ENCODE data around the gene TRIM71.
"Not testable (repeated sequence)": the region's sequence is repeated elsewhere in the genome, so short reads cannot be mapped to it uniquely, and the experiment has no call there.

The TRIM71 gene

DNA sequence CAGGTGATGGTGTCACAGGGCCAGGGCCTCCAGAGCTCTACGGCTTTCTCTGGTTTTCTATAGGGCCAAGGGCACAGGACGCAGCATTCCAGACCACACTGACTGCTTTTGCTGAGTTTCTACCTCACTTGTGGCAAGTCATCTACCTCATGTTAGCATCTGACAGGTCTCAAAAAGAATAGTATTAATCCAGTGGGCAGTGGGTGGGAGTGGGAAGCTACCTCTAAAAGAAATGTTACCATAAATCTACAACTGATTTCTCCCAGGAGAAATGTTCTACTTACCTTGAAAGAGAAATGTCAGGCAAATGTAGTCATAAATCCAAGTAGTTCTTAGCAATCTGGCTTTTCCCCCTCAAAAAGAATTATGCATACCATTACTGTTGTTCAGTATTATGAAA is 77.9 kb downstream of the TRIM71 start:
- DNase-seq, result no peak

DNA sequence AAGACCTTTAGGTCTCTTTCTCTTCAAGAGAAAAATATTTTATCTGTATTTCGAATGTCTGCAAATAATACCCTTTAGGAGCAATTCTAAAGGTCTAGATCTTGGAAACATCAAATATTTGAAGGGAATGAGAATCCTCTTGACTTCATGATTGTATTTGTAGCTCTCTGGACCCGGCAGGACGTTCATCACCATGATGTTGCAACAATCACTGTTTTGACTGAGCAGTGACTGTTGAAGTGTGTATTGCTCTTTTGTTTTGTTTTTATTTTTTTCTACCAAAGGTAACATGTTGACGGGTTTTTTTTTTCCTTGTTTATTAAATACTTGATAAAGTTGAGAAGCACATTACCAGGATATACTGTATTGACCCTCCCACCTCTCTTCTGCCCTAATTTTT is 78.3 kb downstream of the TRIM71 start:
- DNase-seq, result no peak

DNA sequence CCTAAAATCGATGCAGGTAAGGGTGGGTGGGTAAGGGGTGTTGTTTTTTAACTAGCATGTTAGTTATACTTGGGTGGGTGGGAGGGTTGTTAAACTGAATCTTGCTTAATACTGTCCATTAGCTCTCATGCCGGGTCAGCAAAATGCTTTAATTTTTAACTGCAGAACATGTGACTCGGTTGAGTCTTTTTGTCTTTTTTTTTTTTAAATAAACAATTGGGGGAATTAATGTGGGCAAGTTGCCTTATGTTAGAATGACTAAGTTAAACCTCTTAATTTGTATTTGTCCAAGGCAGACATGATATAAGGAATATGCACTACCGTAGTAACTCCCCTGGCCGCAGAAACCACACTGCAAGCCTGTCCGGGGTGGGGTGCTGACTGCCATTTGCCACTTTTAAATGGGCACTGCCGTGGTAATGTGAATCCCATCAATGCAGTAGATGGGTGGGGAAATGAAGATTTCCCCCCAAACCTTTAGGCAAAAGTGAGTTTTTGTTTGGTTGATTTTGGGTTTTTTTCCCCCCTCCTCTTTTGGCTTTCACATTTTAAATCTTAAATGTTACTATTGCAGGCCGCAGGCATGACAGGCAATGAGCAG is 79.3 kb downstream of the TRIM71 start:
- DNase-seq, result no peak

DNA sequence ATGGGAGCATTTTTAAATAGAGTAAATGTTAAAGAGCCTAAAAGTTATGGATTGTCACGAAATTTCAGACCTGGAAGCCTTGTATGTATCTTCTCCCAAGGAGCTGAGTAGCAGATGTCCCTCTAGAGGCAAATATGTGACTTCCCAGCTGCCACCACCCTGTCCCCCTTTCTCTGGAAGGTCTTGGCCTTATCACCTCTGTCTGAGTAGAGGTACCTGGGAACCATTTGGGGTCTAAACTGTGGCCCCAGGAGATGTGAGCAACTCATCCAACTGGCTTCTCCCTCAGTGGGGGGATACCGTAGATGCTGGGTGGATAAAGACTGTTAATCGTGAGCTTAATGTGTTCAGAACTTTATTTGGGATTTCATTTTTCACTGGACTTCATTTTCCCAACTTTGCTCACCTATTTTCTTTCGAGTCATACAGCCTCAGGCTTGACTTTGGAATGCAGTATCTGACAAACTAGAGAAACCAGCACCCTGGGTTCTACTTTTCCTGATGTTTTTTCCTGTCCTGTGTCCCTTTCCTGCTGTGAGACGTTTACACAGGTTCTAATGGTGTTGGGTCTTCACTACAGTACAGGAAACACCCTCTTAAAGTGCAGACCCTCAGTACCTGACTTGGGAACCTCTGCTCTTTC is 80.3 kb downstream of the TRIM71 start:
- no peak for DNase-seq

DNA sequence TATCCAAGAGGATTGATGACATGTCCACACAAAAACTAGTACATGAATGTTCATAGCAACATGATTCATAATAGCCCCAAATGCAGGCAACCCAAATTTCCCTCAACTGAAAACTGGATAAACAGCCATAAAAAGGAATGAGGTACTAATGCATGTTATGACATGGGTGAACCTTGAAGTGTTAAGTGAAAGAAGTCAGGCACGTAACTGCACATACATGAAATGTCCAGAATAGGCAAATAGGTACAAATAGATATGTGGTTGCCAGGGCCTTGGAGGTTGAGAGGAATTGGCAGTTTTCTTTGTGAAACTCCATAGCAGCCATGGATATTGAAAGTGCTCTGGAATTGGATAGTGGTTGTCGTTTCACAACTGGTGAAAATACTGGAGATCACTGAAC is 81.5 kb downstream of the TRIM71 start:
- DNase-seq, result no peak

DNA sequence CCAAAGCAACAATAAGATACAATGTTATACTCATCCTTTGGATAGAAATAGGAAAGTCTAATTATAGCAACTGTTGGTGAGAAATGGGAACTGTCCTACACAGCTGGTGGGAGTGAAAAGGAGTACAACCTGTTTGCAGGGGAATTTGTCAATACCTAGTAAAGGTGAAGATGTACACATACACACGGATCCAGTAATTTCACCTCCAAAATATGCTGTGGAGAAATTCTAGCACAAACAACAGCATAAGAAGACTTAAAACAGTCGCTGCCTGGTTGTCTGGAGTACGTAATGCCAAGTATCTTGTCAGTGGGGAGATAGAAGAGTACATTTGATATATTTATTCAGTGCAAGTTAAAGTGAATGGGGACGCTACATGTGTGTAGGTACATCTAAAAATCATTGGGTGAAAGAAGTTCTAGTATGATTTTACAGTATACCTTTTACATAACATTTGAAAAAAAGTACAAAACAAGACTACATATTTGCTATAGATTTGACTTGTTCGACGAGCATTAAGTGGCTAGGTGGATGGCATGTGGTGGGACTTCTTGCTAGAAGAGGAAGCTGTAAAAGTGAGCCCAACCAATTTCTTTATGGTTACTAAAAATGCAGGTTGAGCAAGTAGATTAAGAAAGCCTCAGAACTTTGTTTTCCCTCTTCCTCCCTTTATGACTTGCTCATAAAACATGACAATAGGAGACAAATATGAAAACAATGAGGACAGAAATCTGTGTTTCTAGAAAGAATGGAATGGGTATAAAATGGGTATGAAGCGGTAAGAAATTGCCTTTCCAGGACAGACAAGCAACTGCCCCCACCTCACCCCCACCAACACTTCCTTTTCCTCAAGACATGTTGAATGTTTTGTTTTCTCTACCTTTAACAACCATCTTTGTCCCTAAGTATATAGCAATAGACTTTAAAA is 83.5 kb downstream of the TRIM71 start:
- DNase-seq, result no peak

DNA sequence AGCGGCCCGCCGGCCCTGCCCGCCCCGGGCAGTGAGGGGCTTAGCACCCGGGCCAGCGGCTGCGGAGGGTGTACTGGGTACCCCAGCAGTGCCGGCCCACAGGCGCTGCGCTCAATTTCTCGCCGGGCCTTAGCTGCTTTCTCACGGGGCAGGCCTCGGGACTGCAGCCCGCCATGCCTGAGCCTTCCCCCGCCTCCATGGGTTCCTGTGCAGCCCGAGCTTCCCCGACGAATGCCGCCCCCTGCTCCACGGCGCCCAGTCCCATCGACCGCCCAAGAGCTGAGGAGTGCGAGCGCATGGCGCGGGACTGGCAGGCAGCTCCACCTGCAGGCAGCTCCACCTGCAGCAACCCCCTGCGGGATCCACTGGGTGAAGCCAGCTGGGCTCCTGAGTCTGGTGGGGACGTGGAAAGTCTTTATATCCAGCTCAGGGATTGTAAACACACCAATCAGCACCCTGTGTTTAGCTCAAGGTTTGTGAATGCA is 85.1 kb downstream of the TRIM71 start:
- DNase-seq, result not testable (repeated sequence)

DNA sequence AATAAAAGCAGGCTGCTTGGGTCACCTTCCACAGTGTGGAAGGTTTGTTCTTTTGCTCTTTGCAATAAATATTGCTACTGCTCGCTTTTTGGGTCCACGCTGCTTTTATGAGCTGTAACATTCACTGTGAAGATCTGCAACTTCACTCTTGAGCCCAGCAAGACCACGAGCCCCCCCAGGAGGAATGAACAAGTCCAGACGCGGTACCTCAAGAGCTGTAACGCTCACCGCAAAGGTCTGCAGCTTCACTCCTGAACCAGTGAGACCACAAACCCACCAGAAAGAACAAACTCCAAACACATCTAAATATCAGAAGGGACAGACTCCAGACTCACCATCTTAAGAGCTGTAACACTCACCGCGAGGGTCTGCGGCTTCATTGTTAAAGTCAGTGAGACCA is 86.2 kb downstream of the TRIM71 start:
- DNase-seq, result no peak

DNA sequence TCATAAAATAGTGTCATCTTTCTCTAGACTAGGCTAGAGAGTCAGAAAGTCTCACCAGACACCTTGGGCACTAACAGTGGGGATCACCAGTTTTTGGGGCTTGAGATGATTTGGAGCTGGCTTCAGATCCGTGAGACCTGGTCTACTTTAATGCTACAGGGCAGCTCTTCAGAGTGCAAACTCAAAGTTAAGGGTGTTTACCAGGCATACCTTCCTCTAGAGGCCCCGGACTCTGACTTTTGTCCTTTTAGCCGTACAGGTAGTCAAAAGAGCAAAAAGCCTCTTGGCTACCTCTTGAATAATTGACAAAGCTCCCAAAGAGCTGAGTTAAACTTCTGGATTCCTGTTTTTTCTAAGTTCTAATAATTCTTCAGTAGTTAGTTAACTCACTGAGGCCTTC is 92.2 kb downstream of the TRIM71 start:
- DNase-seq, result no peak

DNA sequence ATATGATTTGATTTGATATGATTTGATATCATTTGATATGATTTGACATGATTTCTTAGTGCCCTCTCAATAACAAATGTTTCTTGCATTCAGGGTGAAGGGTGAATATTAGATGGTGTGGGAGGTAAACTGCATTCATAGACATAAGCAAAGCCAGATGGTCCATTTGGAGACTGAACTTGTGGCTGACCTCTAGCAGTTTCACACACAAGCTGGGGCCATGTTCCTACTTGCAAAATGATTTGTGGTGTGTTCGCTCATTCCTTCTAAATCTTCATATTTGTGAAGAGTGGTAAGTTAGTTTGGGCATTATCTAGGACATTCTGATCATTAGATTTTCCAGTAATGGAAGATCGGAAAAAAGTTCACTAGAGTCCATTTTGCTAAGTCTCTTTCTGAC is 93.2 kb downstream of the TRIM71 start:
- peak; percentile 4 for DNase-seq

DNA sequence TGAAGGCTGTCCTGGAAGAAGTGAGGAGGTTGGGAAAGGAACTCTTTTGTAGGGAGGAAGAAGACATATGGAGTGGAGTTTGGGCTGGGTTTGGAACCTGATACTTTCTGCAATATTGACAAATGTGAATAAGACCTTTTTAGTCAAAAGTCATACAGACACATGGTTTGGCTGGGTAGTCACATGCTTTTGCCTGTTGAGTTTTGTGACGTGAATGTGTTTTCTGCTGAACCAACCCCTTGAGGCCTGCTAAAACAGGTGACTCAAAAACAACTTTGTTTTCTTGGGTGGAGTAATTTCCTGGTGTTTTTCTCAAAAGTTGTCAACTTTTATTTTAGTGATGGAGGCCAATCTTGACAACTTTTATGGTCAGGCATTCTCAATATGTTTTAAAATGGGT is 94.2 kb downstream of the TRIM71 start:
- no peak for DNase-seq

DNA sequence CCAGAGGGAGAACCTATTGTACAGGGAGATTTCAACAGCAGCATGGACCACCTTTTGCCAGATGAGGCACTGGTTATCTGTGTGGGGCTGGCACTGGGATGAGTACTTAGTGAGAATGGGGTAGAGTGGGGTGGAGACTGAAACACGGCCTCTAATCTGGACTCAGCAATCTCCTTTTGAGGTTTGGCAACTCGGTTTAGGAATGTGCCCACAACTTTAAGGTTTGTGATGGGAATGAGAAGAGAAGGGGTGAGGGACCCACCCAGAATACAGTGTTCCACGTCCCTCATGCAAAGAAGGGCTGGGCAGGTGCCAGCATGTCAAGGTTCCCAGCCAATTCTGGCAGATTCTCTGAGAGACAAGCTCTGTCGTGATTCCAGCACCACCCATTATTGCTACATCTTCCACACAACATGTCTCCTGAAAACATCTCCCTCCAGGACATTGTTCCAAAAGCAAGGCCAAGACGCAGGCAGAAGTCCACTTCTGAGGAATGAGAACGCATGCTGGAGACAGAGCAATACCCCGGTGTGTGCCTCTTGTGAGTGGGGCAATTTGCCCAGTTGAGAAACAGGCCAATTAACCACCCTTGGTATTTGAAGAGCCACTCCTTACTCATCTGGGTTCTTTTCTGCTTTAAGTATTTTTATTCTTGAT is 96.1 kb downstream of the TRIM71 start:
- DNase-seq, result peak; percentile 15

DNA sequence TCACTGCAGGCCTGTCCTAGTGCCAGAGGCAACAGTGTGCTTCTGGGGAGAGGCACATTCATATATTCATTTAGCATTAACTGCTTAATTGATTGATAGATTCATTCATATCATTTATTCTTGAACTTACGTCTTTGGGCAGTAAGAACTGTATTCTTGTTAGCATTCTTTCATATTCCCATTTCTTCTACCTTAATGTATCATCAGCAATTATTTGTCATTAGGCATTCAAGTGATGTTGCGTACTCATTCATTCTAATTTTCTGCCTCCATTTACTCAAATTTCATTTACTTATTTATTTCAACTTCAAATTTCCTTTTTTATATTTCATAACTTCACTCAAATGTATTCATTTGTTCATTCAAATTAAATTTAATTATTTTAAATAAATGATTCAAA is 102.1 kb downstream of the TRIM71 start:
- DNase-seq, result no peak

DNA sequence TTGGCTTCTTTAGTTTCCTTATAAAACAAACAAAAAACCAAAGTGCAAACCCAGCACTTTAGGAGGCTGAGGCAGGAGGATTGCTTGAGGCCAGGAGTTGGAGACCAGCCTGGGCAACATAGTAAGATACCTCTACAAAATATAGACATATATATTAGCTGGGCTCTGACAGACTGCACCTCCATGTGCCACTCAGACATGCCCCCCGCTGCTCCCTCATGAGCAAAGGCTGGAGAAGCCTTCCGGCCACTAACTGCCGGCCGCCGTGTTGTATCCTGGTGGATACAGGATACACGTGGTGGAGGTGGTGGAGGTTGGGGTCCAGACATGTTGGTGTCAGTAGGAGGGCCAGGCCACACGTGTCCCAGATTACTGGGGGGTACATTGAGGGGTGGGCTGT is 104.3 kb downstream of the TRIM71 start:
- DNase-seq, result no peak

DNA sequence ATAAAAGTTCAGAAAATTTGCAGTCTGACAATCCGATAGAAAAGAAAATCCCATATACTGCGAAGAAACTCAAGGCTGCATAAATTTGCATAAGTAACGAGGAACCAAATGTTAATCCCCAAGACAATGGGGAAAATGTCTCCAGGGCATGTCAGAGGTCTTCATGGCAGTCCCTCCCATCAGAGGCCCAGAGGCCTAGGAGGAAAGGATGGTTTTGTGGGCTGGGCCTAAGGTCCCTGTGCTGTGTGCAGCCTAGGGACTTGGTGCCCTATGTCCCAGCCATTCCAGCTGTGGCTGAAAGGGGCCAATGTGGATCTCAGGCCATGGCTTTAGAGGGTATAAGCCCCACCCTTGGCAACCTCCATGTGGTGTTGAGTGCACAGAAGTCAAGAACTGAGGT is 112.4 kb downstream of the TRIM71 start:
- no peak for DNase-seq

DNA sequence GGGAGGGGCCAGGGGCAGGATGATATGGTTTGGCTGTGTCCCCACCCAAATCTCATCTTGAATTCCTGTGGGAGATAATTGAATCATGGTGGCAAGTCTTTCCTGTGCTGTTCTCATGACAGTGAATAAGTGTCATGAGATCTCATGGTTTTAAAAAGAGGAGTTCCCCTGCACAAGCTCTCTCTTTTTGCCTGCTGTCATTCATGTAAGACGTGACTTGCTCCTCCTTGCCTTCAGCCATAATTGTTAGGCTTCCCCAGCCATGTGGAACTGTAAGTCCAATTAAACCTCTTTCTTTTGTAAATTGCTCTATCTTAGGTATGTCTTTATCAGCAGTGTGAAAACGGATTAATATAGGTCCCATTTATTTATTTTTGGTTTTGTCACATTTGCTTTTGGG is 113.5 kb downstream of the TRIM71 start:
- not testable (repeated sequence) for DNase-seq

DNA sequence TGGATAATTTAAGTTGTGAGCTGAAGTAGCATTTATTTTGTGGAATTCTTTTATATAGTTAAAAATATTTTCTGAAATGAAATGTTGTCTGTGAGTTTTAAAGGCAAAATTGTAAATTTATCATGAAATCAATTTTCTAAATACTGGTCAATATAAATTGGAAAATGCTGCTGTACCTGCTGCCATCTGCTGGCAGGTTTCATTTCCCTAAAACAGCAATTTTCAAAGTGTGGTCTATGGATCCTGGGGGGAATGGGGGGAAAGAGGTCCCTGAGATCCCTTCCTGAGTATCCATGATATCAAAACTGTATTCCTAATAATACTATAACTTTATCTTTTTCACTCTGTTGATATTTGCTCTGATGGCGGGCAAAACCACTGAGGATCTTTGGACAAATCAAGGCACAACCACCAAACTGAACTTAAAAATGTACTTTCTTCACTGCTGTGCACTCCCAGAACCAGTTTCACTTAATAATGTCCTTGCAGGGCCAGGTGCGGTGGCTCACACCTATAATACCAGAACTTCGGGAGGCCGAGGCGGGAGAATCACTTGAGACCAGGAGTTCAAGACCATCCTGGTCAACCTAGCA is 116.4 kb downstream of the TRIM71 start:
- peak; percentile 6 for DNase-seq

DNA sequence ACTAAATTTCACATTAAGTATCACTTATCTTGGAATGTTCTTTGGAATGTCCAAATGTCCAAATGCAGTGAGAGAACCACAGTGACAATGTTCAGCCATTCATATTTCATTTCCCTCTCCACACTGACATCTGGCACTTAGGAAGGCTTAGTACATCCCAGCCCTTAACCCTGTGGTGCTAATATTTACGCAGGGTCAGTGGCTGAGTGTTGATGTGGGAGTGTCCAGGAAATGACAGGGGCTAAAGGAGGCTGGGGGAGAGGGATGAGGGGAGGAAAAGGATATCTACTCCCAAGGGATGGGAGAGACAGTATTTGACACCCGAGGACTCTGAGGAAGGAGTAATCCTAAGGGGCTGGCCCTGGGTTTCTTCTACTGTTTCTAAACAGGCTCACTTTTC is 119.5 kb downstream of the TRIM71 start:
- no peak for DNase-seq

DNA sequence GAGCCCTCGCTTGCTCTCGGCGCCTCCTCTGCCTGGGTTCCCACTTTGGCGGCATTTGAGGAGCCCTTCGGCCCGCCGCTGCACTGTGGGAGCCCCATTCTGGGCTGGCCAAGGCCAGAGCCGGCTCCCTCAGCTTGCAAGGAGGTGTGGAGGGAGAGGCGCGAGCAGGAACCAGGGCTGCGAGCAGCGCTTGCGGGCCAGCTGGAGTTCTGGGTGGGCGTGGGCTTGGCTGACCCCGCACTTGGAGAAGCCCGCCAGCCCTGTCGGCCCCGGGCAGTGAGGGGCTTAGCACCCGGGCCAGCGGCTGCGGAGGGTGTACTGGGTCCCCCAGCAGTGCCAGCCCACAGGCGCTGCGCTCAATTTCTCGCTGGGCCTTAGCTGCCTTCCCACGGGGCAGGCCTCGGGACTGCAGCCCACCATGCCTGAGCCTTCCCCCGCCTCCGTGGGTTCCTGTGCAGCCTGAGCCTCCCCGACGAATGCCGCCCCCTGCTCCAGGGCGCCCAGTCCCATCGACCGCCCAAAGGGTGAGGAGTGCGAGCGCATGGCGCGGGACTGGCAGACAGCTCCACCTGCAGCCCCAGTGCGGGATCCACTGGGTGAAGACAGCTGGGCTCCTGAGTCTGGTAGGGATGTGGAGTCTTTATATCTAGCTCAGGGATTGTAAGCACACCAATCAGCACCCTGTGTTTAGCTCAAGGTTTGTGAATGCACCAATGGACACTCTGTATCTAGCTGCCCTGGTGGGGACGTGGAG is 121.9 kb downstream of the TRIM71 start:
- DNase-seq, result not testable (repeated sequence)

DNA sequence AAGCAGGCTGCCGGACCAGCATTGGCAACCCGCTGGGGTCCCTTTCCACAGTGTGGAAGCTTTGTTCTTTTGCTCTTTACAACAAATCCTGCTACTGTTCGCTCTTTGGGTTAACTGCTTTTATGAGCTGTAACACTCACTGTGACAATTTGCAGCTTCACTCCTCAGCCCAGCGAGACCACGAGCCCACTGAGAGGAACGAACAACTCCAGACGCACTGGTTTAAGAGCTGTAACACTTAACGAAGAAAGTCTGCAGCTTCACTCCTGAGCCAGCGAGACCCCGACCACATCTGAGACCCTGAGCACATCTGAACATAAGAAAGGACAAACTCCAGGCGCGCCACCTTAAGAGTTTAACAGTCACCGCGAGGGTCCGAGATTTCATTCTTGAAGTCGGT is 122.9 kb downstream of the TRIM71 start:
- DNase-seq, result no peak

DNA sequence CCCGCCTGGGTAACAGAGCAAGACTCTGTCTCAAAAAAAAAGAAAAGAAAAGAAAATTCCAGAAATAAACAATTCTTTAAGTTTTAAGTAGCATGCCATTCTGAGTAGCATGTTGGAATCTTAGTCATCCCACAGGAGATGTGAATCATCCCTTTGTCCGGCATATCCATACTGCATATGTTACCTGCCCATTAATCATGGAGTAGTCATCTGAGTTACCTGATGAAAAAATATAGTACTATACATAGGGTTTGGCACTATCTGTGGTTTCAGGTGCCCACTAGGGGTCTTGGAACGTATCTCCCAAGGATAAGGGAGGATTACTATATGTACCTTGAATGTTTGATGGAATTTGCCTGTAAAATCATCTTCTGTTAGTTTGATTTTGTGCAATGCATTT is 127.3 kb downstream of the TRIM71 start:
- DNase-seq, result peak; percentile 31

DNA sequence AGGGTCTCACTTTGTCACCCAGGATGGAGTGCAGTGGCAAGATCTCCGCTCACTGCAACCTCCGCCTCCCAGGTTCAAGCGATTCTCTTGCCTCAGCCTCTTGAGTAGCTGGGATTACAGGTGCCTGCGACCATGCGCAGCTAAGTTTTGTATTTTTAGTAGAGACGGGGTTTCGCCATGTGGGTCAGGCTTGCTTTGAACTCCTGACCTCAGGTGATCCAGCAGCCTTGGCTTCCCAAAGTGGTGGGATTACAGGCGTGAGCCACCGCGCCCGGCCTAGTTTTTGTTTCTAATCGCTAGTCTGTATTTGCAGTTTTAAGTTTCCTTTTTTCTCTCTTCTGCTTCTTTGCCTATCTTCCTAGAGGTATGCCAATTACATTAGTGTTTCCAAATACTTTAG is 127.8 kb downstream of the TRIM71 start:
- not testable (repeated sequence) for DNase-seq
